Stomach (tissue), 9 donors: Measurements from ENCODE around the gene SPCS3. TPM values are rescaled to one million over a fixed set of nuclear protein-coding genes. Genes with fewer than 3 reads are reported as not detected.

Experiments
- DNase-seq, 2 donors: peaks; one replicate each; pipeline versions ENCODE4 v3.0.0 to v3.0.0-alpha.2; 2013 to 2019
- H3K27ac ChIP-seq, 5 donors: fragments of 200-600 bp in 4 of 5; sonication (generic) in 4 of 5; one replicate each; pipeline ENCODE4 v1.5.1; 2013 to 2019; ENCODE audit warnings: mild to moderate bottlenecking in 1 of 5, moderate library complexity in 1 of 5
- H3K27me3 ChIP-seq, 3 donors: fragments of 200-600 bp; sonication (generic); one replicate each; pipeline ENCODE4 v1.5.1; 2017 to 2019; ENCODE audit warnings: mixed run types in 1 of 3
- H3K36me3 ChIP-seq, 4 donors: fragments of 200-600 bp; sonication (generic); 1 replicate in 3 of 4; 2 replicates in 1 of 4; pipeline ENCODE4 v1.5.1; 2016 to 2019
- H3K4me1 ChIP-seq, 4 donors: fragments of 200-600 bp; sonication (generic); one replicate each; pipeline ENCODE4 v1.5.1; 2016 to 2019
- H3K4me3 ChIP-seq, 4 donors: fragments of 200-600 bp; sonication (generic) in 3 of 4; one replicate each; pipeline ENCODE4 v1.5.1; 2016 to 2019; ENCODE audit warnings: mild to moderate bottlenecking in 1 of 4
- H3K9me3 ChIP-seq, 4 donors: fragments of 200-600 bp; sonication (generic); one replicate each; pipeline ENCODE4 v1.5.1; 2016 to 2019
- CTCF ChIP-seq, 7 experiments: fragments of 450-650 bp in 4 of 7; fragments of 200-600 bp in 3 of 7; sonication (generic) in 3 of 7; IDR thresholded peaks; one replicate each; pipeline ENCODE4 v1.5.1; 2016 to 2019; ENCODE audit warnings: antibody characterized with exemption in 7 of 7, control low read depth in 2 of 7, mild to moderate bottlenecking in 1 of 7
- EP300 ChIP-seq: sonication (generic); formaldehyde crosslinking; IDR thresholded peaks from one replicate; pipeline ENCODE4 v1.6.1; 2017; ENCODE audit warnings: antibody characterized with exemption
- POLR2A ChIP-seq, 4 donors: fragments of 450-650 bp; IDR thresholded peaks; one replicate each; pipeline ENCODE4 v1.6.1; 2016; ENCODE audit warnings: antibody characterized with exemption in 4 of 4, control low read depth in 2 of 4, mild to moderate bottlenecking in 1 of 4, moderate library complexity in 1 of 4
- POLR2AphosphoS5 ChIP-seq, 3 donors: sonication (generic); formaldehyde crosslinking; IDR thresholded peaks; one replicate each; pipeline ENCODE4 v1.6.1; 2016; ENCODE audit warnings: antibody characterized with exemption in 3 of 3
- WGBS, 5 donors: extraction: QIAGEN DNeasy Blood & Tissue Kit in 3 of 5; methylation state at CpG; one replicate each; pipeline versions ENCODE4 v1.1.5 to v1.1.7; 2013 to 2018; 5-methylcytosine and 5-hydroxymethylcytosine counted together
- intact Hi-C: fragments of 100-400 bp; cut with DNase I; formaldehyde crosslinking; loops from one replicate; pipeline ENCODE4 v1.15.1; 2023; ENCODE audit warnings: low total_unique reads
- polyA plus RNA-seq, 3 donors: library from polyadenylated mRNA; stranded (reverse); fragments of 200-250 nt; gene quantifications; one replicate each; pipeline ENCODE4 v1.2.3, GENCODE V29; 2013
- total RNA-seq, 5 donors: library from RNA; depleted of rRNA; stranded (reverse); fragments of >200 nt; gene quantifications; one replicate each; pipeline versions ENCODE4 v1.1.0 to v1.2.3, GENCODE V29; 2014 to 2016
- donor health status: healthy with polysubstance abuse.
- donor health status: Bipolar disorder and iron deficiency.
- donor health status: healthy.

Gene SPCS3
- total and polyA plus RNA-seq, 8 donors = 18.8 to 224 (median 33.1) TPM

GRCh38 chr4:176363072-176363471 is 43.3 kb downstream of the SPCS3 start:
- no peak for DNase-seq
- Histone ChIP-seq H3K4me1 (no peaks in the 10 kb centered on the region), H3K4me3 (no peak overlapping the region), H3K27ac (no peak overlapping the region), H3K36me3 (no peaks in the 10 kb centered on the region), H3K27me3 (no peaks in the 10 kb centered on the region), H3K9me3 (peaks cover 0 to 20% (median 4%) of the 10 kb centered on the region in 4 donors)
- WGBS, 5 donors = 56 to 84% (median 69%) methylated on average over 1 of the region's 1 CpG
- intact Hi-C loops = no loop called here
- TF ChIP-seq EP300 (no peak), CTCF (IDR thresholded peaks at IDR 0.05) (no peak), POLR2AphosphoS5 (IDR thresholded peaks at IDR 0.05) (no peak), POLR2A (IDR thresholded peaks at IDR 0.05) (no peak)

- Histone ChIP-seq H3K4me3 (no peak overlapping the region), H3K36me3 (no peaks in the 10 kb centered on the region), H3K9me3 (peaks cover 0 to 22% (median 4%) of the 10 kb centered on the region in 4 donors), H3K27me3 (no peaks in the 10 kb centered on the region), H3K27ac (no peak overlapping the region), H3K4me1 (no peaks in the 10 kb centered on the region)
- intact Hi-C loops = no loop called here
- TF ChIP-seq CTCF (IDR thresholded peaks at IDR 0.05) = no peak
- TF ChIP-seq POLR2AphosphoS5 (IDR thresholded peaks at IDR 0.05) = no peak
- no peak for TF ChIP-seq POLR2A (IDR thresholded peaks at IDR 0.05)
- TF ChIP-seq EP300 = no peak
- WGBS, 5 donors = 65 to 93% (median 80%) methylated on average over 8 of the region's 8 CpGs
- no peak for DNase-seq
Measured at GRCh38 chr4:176367771-176368465, 48.2 kb downstream of the SPCS3 start.

- TF ChIP-seq EP300 (no peak), CTCF (IDR thresholded peaks at IDR 0.05) (peak in 2 of 7 experiments; percentile 1 to 8), POLR2A (IDR thresholded peaks at IDR 0.05) (no peak), POLR2AphosphoS5 (IDR thresholded peaks at IDR 0.05) (no peak)
- peak in 1 of 2 donors; percentile 7 for DNase-seq
- no peaks in the 10 kb centered on the region for H3K27me3 ChIP-seq
- H3K4me3 ChIP-seq = no peak overlapping the region
- H3K36me3 ChIP-seq = no peaks in the 10 kb centered on the region
- no peaks in the 10 kb centered on the region for H3K9me3 ChIP-seq
- intact Hi-C loops = loop anchor here (10.0 kb wide), 1 partner anchor 669 kb away; no protein-coding TSS in a partner anchor
- no peak overlapping the region for H3K27ac ChIP-seq
- H3K4me1 ChIP-seq = no peaks in the 10 kb centered on the region
- 4 to 8% (median 7%) methylated on average over 2 of the region's 2 CpGs for WGBS, 5 donors
Measured at GRCh38 chr4:176376032-176376614, 56.4 kb downstream of the SPCS3 start.

GRCh38 chr4:176377780-176378179 is 58.0 kb downstream of the SPCS3 start:
- H3K27me3 ChIP-seq = no peaks in the 10 kb centered on the region
- no peaks in the 10 kb centered on the region for H3K4me1 ChIP-seq
- no peak overlapping the region for H3K4me3 ChIP-seq
- H3K36me3 ChIP-seq = no peaks in the 10 kb centered on the region
- peak in 1 of 2 donors; percentile 20 for DNase-seq
- TF ChIP-seq POLR2A (IDR thresholded peaks at IDR 0.05) (no peak), EP300 (no peak), CTCF (IDR thresholded peaks at IDR 0.05) (peak in 1 of 7 experiments; percentile 20)
- no peaks in the 10 kb centered on the region for H3K9me3 ChIP-seq
- H3K27ac ChIP-seq = no peak overlapping the region
- intact Hi-C loops = loop anchor here (10.0 kb wide), 1 partner anchor 667 kb away; no protein-coding TSS in a partner anchor
